Measurements from ENCODE around the gene PCK1.

Gene PCK1

DNA sequence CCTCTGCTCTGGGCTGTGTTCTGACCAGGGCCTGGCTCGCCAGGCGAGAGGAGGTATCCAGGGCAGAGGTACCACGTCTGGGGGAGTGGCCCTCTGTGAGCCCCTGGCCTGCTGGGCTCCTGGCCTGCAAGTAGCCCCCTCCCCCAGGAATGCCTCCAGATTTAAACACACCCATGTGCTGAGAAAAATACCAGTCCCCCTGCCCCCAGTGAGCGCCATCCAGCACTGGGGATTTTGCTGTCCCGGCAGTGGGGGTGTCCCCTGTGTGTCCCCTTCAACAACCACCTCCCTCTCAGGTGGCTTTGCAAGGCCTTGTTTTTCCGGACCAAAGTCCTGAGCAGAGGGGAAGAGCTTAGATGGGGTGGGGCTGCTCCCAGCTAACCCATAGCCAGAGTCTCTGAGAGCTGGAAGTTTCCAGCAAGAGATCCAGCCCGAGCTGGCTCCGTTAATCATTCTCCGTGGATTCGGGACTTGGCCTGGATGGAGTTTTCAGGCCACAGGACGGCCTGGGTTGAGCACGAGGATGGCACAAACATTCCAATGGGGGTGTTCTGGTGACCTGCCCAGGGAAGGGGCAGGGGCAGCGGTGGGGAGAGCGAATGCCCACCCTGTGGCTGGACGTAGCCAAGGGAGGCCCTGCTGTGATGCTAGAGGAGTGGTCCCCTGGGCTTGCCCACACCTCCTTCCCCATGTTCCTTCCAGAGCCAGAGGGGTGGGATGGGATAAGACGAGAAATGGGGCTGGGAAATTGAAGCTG is 29.0 kb downstream of the PCK1 start:
- no peak for DNase-seq

- no peak for DNase-seq
These were observed 29.8 kb downstream of the PCK1 start for GRCh38 chr20:57590485-57591288.

- DNase-seq = no peak
These were observed 30.6 kb downstream of the PCK1 start for GRCh38 chr20:57591289-57592229.

DNA sequence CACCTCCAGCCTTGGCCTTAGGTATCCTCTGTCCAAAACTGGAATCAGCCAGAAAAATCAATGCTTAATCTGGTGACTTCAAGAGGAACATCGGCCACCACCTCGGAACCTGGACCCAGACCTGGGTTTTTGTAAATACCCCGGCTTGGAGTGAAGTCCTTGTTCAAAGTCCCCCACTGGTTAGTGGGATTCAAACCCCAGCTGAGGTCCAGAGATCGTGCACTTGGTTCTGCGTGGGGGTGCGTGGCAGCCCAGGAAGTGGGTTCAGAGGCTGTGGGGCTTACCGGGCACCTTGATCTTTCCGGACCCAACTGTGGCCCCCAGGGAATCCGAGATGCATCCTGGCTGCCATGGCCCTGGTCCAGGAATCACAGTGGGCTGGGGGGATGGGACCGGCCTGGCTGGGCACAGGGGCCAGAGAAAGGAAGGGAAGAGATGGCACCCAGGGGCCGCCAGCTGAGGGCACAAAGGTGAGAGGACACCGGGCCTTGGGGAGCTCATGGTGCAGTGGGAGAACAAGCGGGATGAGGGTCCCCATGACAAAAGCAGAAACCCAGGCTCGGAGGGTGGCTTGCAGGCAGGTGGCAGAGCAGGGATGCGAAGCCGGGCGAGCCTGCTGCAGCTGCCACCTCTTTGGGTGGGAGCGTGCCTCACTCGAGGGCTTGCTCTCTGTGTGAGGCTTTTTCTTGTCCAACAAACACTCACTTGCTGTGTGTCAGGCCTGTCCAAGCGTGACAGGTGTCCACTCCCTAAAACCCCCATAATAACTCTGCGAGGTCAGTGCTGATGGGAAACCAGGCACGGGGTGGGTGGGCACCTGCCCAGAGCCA is 31.6 kb downstream of the PCK1 start:
- no peak for DNase-seq

DNA sequence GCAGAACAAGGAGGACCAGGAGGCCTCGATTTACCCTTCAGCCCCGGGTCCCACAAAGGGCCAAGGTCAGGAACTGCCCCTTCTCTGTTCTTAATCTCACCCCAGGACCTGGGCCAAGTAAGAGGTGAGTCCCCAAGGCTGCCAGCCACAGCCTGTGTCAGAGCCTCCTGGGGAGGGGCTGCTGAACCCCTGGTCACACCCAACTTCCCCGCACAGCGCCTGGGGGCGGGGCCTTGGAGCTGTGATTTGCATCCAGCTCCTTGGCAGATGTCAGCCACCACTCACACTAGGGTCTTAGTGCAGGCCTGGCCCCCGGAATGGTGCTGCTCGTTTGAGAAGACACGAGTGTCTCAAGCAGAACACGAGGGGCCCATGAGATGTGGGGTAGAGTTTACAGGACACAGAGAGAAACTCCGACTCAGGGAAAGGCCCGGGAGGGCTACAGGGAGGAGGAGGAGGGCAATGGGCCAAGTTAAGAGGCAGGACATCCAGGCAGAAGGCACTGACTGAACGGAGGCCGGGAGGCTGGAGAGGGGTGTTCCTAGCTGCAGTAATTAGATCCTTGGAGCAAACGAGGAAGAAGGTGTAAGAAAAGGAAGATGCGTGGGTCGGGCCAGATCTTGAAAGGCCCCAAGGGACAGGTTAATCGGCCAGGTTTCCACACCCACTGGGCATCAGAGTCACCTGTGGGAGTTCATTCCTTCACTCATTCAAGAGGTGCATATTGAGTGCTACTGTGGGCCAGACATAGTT is 32.4 kb downstream of the PCK1 start:
- DNase-seq = no peak

GRCh38 chr20:57594092-57594951 is 33.4 kb downstream of the PCK1 start:
- DNase-seq = peak; percentile 51

GRCh38 chr20:57595041-57596030 is 34.4 kb downstream of the PCK1 start:
- DNase-seq = no peak

GRCh38 chr20:57596358-57596757 is 35.4 kb downstream of the PCK1 start:
- no peak for DNase-seq

DNA sequence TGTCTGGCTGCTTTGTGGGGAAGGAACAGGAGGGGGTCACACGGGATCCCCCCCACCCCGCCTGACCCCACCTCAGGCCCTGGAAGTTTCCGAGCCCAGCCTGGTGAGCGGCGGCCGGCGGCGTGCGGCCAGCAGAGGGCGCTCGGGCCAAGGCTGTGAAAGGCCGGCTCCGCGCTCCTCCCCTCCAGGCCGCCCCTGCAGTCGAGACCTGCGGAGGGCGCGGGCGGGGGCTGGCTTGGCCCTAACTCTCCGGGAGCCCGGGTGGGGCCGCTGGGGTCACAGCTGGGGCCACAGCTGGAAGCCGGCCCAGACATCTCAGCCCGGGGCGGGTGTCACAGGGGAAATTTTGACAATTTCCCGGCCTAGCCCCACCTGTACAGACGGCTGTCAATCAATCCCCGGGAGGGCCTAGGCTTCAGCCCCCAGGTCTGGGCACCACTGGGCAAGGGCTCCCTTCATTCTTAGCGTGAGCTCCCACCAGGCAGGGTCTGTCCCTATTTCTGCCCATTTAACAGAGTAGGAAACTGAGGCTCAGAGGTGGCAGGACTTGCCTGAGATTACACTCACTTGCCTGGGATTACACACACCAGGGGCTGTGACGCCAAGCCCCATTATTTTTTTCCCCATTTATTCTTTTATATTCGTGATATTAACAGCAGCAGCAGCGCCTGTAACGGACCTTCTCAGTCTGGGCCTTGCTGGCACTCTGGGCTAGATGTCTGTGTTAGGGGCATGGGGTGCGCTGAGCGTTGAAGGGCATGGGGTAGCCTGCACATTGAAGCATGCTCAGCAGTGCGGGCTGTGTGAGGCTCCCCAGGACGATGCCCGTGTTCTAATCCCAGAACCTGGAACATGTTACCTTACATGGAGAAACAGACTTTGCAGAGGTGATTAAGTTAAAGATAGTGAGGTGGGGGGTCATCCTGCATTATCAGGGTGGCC is 36.4 kb downstream of the PCK1 start:
- DNase-seq = peak; percentile 67

DNA sequence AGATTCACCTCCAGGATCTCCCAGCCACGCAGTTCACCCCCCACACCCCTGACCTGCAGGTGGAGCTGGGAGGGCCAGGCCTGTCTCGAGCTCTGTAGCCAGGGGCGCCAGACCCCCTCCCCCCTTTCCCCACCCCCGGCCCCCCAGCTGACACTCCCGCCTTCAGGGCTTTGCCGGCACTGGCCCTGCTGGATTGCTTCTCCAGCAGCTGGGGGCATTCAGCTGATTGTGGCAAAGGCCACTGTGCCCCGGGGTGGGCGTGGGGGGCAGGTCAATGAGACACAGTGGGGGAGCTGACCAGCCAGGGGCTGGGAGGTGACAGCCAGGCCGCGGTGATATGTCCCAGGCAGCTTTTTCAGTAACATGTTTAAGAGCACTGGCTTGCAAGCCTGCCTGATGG is 37.1 kb downstream of the PCK1 start:
- no peak for DNase-seq

DNA sequence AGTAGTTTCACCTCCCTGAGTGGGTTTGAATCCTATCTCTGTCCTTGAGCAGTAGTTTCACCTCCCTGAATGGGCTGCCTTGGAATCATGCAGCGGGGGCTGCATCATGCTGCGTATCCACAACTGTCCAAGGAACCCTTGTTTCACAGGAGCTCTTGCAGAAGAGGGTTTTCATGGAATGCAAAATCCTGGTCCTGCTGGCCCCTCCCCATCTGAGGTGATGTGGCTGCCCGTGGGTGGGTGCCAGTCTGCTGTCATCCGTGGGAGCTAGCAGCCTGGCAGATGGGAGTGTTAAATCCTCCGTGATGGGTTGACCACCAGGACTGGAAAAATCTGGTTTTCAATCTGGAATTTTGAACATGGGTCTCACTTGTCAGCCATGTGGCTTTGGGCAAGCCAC is 37.6 kb downstream of the PCK1 start:
- no peak for DNase-seq

- DNase-seq = no peak
These were observed 39.7 kb downstream of the PCK1 start for GRCh38 chr20:57600320-57601210.

GRCh38 chr20:57601211-57601570 is 40.3 kb downstream of the PCK1 start:
- no peak for DNase-seq

GRCh38 chr20:57601737-57602136 is 40.8 kb downstream of the PCK1 start:
- DNase-seq = no peak

DNA sequence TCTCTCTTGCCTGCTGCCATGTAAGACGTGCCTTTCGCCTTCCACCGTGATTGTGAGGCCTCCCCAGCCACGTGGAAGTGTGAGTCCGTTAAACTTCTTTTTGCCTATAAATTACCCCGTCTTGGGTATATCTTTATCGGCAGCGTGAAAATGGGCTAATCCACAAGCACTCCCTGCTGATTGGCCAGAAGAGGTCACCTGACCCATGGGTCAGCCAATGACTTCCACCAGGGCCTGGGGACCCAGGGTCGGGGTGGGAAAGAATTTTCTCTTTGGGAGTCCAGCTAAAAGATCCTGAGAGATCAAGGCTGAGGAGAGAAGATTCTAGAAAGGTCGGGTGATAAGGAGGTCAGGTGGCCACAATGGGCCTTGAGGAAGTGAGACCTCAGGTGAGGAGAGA is 42.2 kb downstream of the PCK1 start:
- DNase-seq = no peak

GRCh38 chr20:57605045-57605444 is 44.1 kb downstream of the PCK1 start:
- peak; percentile 68 for DNase-seq

GRCh38 chr20:57605878-57606277 is 45.0 kb downstream of the PCK1 start:
- no peak for DNase-seq

All from OCI-M1 (cell line).